HCT116 (cell line): Measurements from ENCODE around the gene WAC.

Experiments used
- CTCF ChIP-seq, 3 experiments: fragments of 200-600 bp in 1 of 3; sonication (generic) in 1 of 3; IDR thresholded peaks in 2 of 3; conservative IDR thresholded peaks in 1 of 3; 2 replicates each; pipeline ENCODE4 v1.5.1; 2012 to 2017; ENCODE audit warnings: low read depth in 2 of 3, low read length in 2 of 3, antibody characterized with exemption in 1 of 3, borderline replicate concordance in 1 of 3, control low read depth in 1 of 3, mild to moderate bottlenecking in 1 of 3, mixed read lengths in 1 of 3, mixed run types in 1 of 3, moderate library complexity in 1 of 3; ENCODE audit not compliant: insufficient read depth in 1 of 3
- EZH2 ChIP-seq: fragments of 200-600 bp; sonication (generic); IDR thresholded peaks from 2 replicates; pipeline ENCODE4 v1.6.1; 2017; ENCODE audit warnings: antibody characterized with exemption, mixed run types
- EZH2phosphoT487 ChIP-seq: fragments of 200-600 bp; IDR thresholded peaks from 2 replicates; pipeline ENCODE4 v1.6.1; 2018; ENCODE audit warnings: antibody characterized with exemption, borderline replicate concordance
- FOSL1 ChIP-seq: IDR thresholded peaks from 2 replicates; pipeline ENCODE4 v1.6.1; 2012; ENCODE audit warnings: low read depth
- MAX ChIP-seq: IDR thresholded peaks from 2 replicates; pipeline ENCODE4 v1.6.1; 2012
- POLR2A ChIP-seq: IDR thresholded peaks from 2 replicates; pipeline ENCODE4 v1.7.0; 2011; ENCODE audit warnings: borderline replicate concordance; ENCODE audit not compliant: insufficient read depth, insufficient read length; ENCODE audit errors: extremely low read depth
- POLR2AphosphoS5 ChIP-seq: IDR thresholded peaks from 2 replicates; pipeline ENCODE4 v1.6.1; 2011; ENCODE audit warnings: mild to moderate bottlenecking, low read depth, low read length, moderate library complexity
- RAD21 ChIP-seq: IDR thresholded peaks from 2 replicates; pipeline ENCODE4 v1.6.1; 2012; ENCODE audit warnings: low read depth, mild to moderate bottlenecking
- SP1 ChIP-seq: IDR thresholded peaks from 2 replicates; pipeline ENCODE4 v1.6.1; 2012; ENCODE audit warnings: low read depth

- TF ChIP-seq RAD21 (no peak), POLR2AphosphoS5 (no peak), EZH2 (no peak), SP1 (no peak), CTCF (IDR thresholded peaks at IDR 0.05 in 2 of 3, conservative IDR thresholded peaks at IDR 0.05 in 1 of 3; ENCODE audit: borderline replicate concordance in 1 of 3, insufficient read depth in 1 of 3, low read depth in 2 of 3, low read length in 2 of 3) (no peak), FOSL1 (no peak), POLR2A (no peak), EZH2phosphoT487 (no peak), MAX (no peak)
Measured at GRCh38 chr10:28523725-28524252, 9.1 kb upstream of the WAC start.
